Coronary artery (tissue), 2 donors: ENCODE measurements around the gene EPHA3.

ENCODE experiments used
- DNase-seq: peaks from one replicate; pipeline ENCODE4 v3.0.0-alpha.2; 2017; ENCODE audit warnings: low spot score
- H3K27ac ChIP-seq, 2 donors: fragments of 200-600 bp; sonication (generic); one replicate each; pipeline ENCODE4 v1.5.1; 2016 to 2019
- H3K4me3 ChIP-seq: fragments of 200-600 bp; sonication (generic); 2 replicates; pipeline ENCODE4 v1.5.1; 2016; ENCODE audit warnings: mild to moderate bottlenecking, moderate library complexity
- TF ChIP-seq, protein P1 (sequence below): fragments of 200-600 bp; sonication (generic); IDR thresholded peaks from one replicate; pipeline ENCODE4 v1.5.1; 2019; ENCODE audit warnings: antibody characterized with exemption

The EPHA3 gene

DNA sequence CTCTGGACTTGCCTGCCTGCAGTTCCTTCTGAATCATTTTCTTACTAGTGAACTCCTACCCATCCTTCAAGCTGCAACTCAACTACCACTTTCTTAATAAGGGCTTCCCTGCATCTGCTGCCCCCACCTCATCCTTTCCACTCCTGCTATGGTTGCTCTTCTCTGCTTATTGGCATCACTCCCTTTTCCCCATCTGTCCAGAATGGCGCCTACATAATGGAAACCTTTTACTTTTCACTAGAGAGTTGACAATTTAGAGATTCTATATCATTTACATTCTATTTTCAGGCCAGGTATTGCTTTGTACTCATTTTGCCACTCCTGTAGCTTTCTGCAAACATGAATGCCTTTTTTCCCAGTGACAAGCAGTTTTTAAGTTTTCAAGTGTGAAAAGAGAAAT lies 1.9 kb upstream of the EPHA3 start:
- TF ChIP-seq, protein P1, sequence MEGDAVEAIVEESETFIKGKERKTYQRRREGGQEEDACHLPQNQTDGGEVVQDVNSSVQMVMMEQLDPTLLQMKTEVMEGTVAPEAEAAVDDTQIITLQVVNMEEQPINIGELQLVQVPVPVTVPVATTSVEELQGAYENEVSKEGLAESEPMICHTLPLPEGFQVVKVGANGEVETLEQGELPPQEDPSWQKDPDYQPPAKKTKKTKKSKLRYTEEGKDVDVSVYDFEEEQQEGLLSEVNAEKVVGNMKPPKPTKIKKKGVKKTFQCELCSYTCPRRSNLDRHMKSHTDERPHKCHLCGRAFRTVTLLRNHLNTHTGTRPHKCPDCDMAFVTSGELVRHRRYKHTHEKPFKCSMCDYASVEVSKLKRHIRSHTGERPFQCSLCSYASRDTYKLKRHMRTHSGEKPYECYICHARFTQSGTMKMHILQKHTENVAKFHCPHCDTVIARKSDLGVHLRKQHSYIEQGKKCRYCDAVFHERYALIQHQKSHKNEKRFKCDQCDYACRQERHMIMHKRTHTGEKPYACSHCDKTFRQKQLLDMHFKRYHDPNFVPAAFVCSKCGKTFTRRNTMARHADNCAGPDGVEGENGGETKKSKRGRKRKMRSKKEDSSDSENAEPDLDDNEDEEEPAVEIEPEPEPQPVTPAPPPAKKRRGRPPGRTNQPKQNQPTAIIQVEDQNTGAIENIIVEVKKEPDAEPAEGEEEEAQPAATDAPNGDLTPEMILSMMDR: no peak
- peak overlapping the region; percentile 7 for H3K4me3 ChIP-seq
- DNase-seq: no peak
- peak overlapping the region in 1 of 2 donors; percentile 1 for H3K27ac ChIP-seq

DNA sequence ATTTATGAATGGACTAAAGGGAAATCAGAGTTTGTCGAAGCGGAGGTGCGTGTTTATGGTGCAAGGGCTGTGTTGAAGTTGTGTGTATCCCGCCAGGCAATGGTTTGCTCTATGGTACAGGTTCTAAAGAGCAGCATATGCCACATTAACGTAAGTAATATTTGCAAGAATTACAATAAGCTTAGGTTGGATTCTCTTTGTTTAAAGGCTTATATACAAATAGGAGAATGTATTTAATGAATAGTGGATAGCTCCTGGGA lies 800 bp downstream of the EPHA3 start:
- TF ChIP-seq, protein P1: no peak
- peak overlapping the region; percentile 77 for H3K4me3 ChIP-seq
- DNase-seq: no peak
- peak overlapping the region in 1 of 2 donors; percentile 57 for H3K27ac ChIP-seq

DNA sequence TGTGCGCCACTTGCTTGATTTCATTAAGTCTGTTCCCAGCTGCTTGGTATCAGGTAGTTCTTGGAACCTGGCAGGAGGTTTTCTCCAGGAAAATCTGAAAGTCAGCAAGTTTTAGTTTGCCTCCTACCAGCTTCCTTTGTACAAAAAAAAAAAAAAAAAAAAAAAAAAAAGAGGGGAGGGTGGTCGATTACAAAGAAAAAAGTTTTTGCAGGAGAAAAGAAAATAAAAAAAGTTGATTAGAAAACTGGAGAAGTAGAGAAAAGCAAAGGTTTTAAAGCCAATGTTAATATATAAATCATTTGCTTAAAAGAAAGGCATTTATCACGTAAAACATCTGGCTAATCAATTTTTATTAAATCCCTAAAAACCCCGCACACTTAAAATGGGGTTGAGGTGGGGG lies 5.9 kb downstream of the EPHA3 start:
- DNase-seq: no peak

DNA sequence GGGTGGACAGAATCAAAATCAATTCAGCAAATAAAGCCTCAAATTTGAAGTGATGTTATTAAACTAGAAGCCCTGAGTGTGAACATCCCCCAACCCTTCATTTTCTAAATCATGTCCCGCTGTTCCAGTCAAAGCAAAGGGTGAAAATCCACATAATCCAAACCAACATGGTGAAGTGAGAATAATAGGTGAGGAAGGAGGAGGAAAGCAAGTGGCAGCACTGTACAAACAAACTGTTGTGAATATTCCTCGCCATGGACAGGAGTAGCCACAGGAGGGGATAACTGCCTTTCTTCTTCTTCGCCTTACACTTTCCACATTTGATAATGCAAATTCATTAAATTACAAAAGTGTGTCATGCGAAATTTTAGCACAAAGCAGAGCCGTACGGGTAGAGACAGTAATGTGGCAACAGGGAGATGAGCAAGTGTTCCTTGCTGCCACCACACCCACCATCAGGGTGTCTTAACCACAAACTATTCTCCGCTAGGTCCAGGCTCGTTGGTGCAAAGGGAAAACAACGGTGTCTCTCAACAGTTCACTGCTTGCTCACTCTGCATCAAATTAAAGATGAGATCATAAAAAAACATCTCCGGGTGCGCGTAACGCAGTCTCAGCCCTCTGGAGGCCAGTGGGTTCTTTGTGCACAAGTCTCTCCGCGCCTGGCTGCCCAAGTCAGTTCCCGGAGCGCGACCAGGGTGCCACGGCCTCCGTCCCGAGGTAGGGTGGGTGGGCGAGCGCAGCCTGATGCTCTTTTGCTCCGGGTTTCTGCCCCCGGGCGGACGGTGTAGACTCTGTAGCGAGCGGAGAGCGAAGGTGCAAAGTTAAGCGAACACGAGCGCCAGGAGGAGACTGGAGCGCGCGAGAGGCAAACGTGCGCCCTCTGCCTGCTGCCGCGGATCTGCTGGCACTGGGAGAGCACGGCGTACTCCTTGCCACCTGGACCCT lies 6.7 kb downstream of the EPHA3 start:
- TF ChIP-seq, protein P1: peak; percentile 46
- Histone ChIP-seq H3K4me3 (peak overlapping the region; percentile 77), H3K27ac (peak overlapping the region; percentile 47 to 81)
- DNase-seq: peak; percentile 81

More for the DNA sequence above, 5.9 kb downstream of the EPHA3 start:
- TF ChIP-seq, protein P1: no peak
- H3K4me3 ChIP-seq: peak overlapping the region; percentile 77
- peak overlapping the region in 1 of 2 donors; percentile 81 for H3K27ac ChIP-seq

GRCh38 chr3:89114841-89115223 lies 7.4 kb downstream of the EPHA3 start:
- TF ChIP-seq, protein P1: no peak
- no peak for DNase-seq
- Histone ChIP-seq H3K4me3 (peak overlapping the region; percentile 77), H3K27ac (peak overlapping the region; percentile 14 to 81)

GRCh38 chr3:89116476-89116875 lies 9.1 kb downstream of the EPHA3 start:
- no peak overlapping the region for H3K27ac ChIP-seq
- TF ChIP-seq, protein P1: no peak
- no peak for DNase-seq
- H3K4me3 ChIP-seq: no peak overlapping the region

DNA sequence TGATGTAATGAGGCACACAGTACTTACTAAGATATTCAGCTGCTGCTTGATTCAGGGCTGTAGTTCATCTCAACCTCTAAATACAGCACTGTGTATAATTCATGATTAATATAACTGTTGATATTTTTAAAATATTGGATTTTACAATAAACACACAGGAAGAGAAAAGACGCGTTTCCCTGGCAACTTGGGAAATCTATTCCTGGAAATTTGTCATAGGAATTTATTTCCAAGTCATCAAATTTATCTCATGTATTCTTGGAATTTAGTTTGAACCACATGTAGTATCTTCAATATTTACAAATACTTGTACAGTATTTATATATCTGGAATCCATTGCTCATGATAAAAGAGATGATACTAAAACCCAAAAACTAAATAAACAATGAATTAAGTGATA lies 30.6 kb downstream of the EPHA3 start:
- DNase-seq: no peak
- Histone ChIP-seq H3K4me3 (no peak overlapping the region), H3K27ac (no peak overlapping the region)
- TF ChIP-seq, protein P1: no peak
